GM19193 (cell line): ENCODE measurements around the gene SUSD6.

ENCODE experiments used
- POLR2A ChIP-seq: IDR thresholded peaks from 4 replicates; pipeline ENCODE4 v1.6.1; 2011; ENCODE audit not compliant: insufficient read depth, insufficient read length; ENCODE audit errors: extremely low read depth

Gene SUSD6

GRCh38 chr14:69664865-69665526 is 53.6 kb downstream of the SUSD6 start:
- no peak for TF ChIP-seq POLR2A

- TF ChIP-seq POLR2A: no peak
Observed at GRCh38 chr14:69665631-69666030, 54.2 kb downstream of the SUSD6 start.

- TF ChIP-seq POLR2A: no peak
Observed at GRCh38 chr14:69666112-69666511, 54.7 kb downstream of the SUSD6 start.

- no peak for TF ChIP-seq POLR2A
Observed at GRCh38 chr14:69666690-69667211, 55.4 kb downstream of the SUSD6 start.

- TF ChIP-seq POLR2A: no peak
Observed at GRCh38 chr14:69667938-69668335, 56.5 kb downstream of the SUSD6 start.

GRCh38 chr14:69669375-69669774 is 58.0 kb downstream of the SUSD6 start:
- no peak for TF ChIP-seq POLR2A

- TF ChIP-seq POLR2A: no peak
Observed at GRCh38 chr14:69670093-69670492, 58.7 kb downstream of the SUSD6 start.

GRCh38 chr14:69671365-69672030 is 60.1 kb downstream of the SUSD6 start:
- no peak for TF ChIP-seq POLR2A

GRCh38 chr14:69672356-69672755 is 61.0 kb downstream of the SUSD6 start:
- TF ChIP-seq POLR2A: no peak

- TF ChIP-seq POLR2A: no peak
Observed at GRCh38 chr14:69673104-69673503, 61.7 kb downstream of the SUSD6 start.

- TF ChIP-seq POLR2A: no peak
Observed at GRCh38 chr14:69673578-69674305, 62.3 kb downstream of the SUSD6 start.

GRCh38 chr14:69674546-69675244 is 63.3 kb downstream of the SUSD6 start:
- no peak for TF ChIP-seq POLR2A

- no peak for TF ChIP-seq POLR2A
Observed at GRCh38 chr14:69675245-69675583, 63.8 kb downstream of the SUSD6 start.

- no peak for TF ChIP-seq POLR2A
Observed at GRCh38 chr14:69675877-69676416, 64.6 kb downstream of the SUSD6 start.

- no peak for TF ChIP-seq POLR2A
Observed at GRCh38 chr14:69676723-69677122, 65.3 kb downstream of the SUSD6 start.
